Measurements from ENCODE around the gene FUT6.
A peak's percentile ranks its signal among the peaks of the same experiment; 100 is the strongest.

FUT6 gene

GRCh38 chr19:5804516-5805461, 34.7 kb downstream of the FUT6 start, which contains the start of gene NRTN:
NRTN (plus strand) TSS chr19:5805067; CDS start chr19:5824166, 19,099 bp downstream.
- no peak for DNase-seq (ENCODE audit: low read depth)

GRCh38 chr19:5803752-5804515, 35.6 kb downstream of the FUT6 start:
- peak; percentile 70 for DNase-seq (ENCODE audit: low read depth)

DNA sequence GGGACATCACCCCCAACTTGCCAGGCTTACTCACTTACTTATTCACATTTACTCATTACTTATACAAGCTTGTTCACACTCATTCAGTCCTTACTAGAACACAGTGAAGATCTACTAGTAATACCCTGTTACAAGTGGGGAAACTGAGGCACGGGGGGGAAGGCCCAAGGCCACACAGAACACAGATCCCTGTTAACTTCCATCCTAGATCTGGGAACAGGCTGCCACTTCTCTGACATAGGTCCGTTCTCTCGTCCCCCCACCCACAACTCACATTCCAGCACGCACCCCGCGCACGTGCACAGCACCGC, 36.1 kb downstream of the FUT6 start:
- no peak for DNase-seq (ENCODE audit: low read depth)

GRCh38 chr19:5801796-5802619, 37.5 kb downstream of the FUT6 start:
- DNase-seq (ENCODE audit: low read depth): peak; percentile 34

GRCh38 chr19:5800361-5801270, 38.9 kb downstream of the FUT6 start:
- DNase-seq (ENCODE audit: low read depth): no peak

- no peak for DNase-seq (ENCODE audit: low read depth)
Observed at GRCh38 chr19:5799247-5800241, 40.0 kb downstream of the FUT6 start.

DNA sequence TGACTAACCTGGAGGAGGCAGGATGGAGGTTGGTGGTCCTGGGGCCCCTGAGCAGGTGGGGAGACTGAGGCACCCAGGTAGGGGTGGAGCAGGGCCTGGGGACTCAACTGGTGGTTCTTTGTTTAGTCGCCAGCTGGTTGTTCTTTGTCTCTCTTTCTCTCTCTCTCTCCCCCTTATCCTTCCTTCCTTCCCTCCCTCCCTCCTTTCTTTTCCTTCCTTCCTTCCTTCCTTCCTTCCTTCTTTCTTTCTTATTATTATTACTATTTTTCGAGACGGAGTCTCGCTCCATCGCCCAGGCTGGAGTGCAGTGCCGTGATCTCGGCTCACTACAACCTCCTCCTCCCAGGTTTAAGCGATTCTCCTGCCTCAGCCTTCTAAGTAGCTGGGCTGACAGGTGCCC, 41.3 kb downstream of the FUT6 start:
- DNase-seq (ENCODE audit: low read depth): no peak

DNA sequence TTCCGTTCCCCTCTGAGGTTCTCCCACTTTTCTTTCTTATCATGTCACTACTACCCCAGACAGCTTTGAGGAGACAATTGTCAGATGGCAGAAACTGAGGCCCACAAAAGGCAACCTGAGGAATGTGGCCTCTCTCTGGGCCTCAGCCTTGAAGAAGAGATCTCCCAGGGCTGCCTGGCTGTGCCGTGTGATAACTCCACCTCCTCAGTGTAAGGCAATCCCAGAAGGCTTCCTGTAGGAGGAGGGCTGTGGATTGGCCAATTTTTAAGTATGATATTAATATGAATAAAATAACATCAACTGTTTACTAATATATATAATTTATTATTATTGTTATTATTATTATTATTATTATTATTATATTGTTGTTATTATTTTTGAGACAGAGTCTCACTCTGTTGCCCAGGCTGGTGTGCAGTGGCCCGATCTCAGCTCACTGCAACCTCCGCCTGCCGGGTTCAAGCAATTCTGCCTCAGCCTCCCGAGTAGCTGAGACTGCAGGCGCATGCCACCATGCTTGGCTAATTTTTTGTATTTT, 44.1 kb downstream of the FUT6 start:
- no peak for DNase-seq (ENCODE audit: low read depth)

- DNase-seq (ENCODE audit: low read depth): no peak
Observed at GRCh38 chr19:5793188-5793587, 46.3 kb downstream of the FUT6 start.

- DNase-seq (ENCODE audit: low read depth): no peak
Observed at GRCh38 chr19:5792224-5792623, 47.3 kb downstream of the FUT6 start.

GRCh38 chr19:5790559-5791520, 48.7 kb downstream of the FUT6 start, which contains the start of gene DUS3L:
DUS3L (minus strand) TSS chr19:5791163; CDS start chr19:5791141, 22 bp downstream.
- DNase-seq (ENCODE audit: low read depth): peak; percentile 99

DNA sequence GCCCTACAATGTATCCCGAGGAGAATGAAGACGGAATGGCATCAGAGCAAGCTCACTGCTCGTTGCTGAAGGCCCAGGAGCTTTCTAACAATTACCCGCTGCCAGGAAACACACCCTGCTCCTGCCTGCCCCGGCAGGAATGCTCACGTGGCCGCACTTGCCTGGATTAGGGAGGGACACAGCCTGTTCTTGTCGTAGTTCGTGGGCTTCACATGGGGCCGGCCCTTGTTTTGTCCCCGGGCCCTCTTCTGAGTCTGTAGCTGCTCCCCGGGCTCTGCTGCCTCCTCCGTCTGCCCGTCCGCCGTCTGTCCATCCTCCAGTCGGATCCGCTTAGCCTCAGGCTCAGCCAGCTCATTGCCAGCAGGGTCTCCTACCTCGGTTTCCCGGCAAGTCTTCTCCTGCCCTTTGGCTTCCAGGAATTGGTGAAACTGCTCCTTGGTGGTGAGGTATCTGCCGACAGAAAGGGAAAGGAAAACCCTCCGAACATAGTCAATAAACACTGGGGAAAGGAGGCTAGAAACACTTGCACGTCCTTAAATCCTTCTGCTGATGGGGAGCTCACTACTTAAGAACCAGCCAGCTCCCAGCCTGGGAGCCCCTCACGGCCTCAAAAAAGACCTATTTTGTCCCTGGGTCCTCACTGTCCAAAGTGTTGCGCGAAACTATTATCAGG, 49.5 kb downstream of the FUT6 start:
- no peak for DNase-seq (ENCODE audit: low read depth)

GRCh38 chr19:5789351-5789761, 50.1 kb downstream of the FUT6 start:
- DNase-seq (ENCODE audit: low read depth): no peak

- no peak for DNase-seq (ENCODE audit: low read depth)
Observed at GRCh38 chr19:5788422-5788821, 51.1 kb downstream of the FUT6 start.

GRCh38 chr19:5787409-5788182, 51.9 kb downstream of the FUT6 start:
- no peak for DNase-seq (ENCODE audit: low read depth)

GRCh38 chr19:5786593-5787408, 52.7 kb downstream of the FUT6 start:
- DNase-seq (ENCODE audit: low read depth): no peak

All from amniotic epithelial cell (primary cell).